Endothelial cell of umbilical vein (primary cell): ENCODE data around the gene CHI3L1.

Experiments
- CTCF ChIP-seq, 2 donors: IDR thresholded peaks; 1 replicate in 1 of 2; 2 replicates in 1 of 2; pipeline ENCODE4 v1.5.1; 2011; ENCODE audit warnings: low read length in 2 of 2, mild to moderate bottlenecking in 2 of 2, moderate library complexity in 2 of 2, control low read depth in 1 of 2, inconsistent platforms in 1 of 2, low read depth in 1 of 2; ENCODE audit not compliant: insufficient read depth in 1 of 2; ENCODE audit errors: extremely low read depth in 1 of 2
- EZH2 ChIP-seq: IDR thresholded peaks from 2 replicates; pipeline ENCODE4 v1.6.1; 2012; ENCODE audit warnings: borderline replicate concordance, low read depth, mild to moderate bottlenecking, moderate library complexity, low read length, inconsistent platforms; ENCODE audit not compliant: severe bottlenecking
- FOS ChIP-seq: IDR thresholded peaks from 2 replicates; pipeline ENCODE4 v1.6.1; 2011; ENCODE audit warnings: mild to moderate bottlenecking, low read length, moderate library complexity, borderline replicate concordance; ENCODE audit not compliant: insufficient read depth
- GATA2 ChIP-seq: IDR thresholded peaks from 2 replicates; pipeline ENCODE4 v1.7.0; 2011; ENCODE audit warnings: low read depth, mild to moderate bottlenecking, moderate library complexity, mixed read lengths, low read length; ENCODE audit not compliant: insufficient read length, insufficient read depth
- JUN ChIP-seq: IDR thresholded peaks from 2 replicates; pipeline ENCODE4 v1.6.1; 2011; ENCODE audit warnings: borderline replicate concordance, low read depth; ENCODE audit not compliant: insufficient read length, insufficient read depth
- MYC ChIP-seq: IDR thresholded peaks from one replicate; pipeline ENCODE4 v1.6.1; 2011; ENCODE audit warnings: mild to moderate bottlenecking, low read depth, low read length
- POLR2A ChIP-seq: IDR thresholded peaks from 2 replicates; pipeline ENCODE4 v1.6.1; 2012; ENCODE audit warnings: low read depth, mild to moderate bottlenecking, control low read depth, low read length
- POLR2AphosphoS5 ChIP-seq: IDR thresholded peaks from 2 replicates; pipeline ENCODE4 v1.6.1; 2012; ENCODE audit warnings: low read depth, mild to moderate bottlenecking, control low read depth, low read length, moderate library complexity; ENCODE audit not compliant: insufficient read depth
- TF ChIP-seq, protein P1 (sequence below): IDR thresholded peaks from 2 replicates; pipeline ENCODE4 v1.6.1; 2011; ENCODE audit not compliant: insufficient read depth, insufficient read length

- TF ChIP-seq POLR2A (no peak), CTCF (IDR thresholded peaks at IDR 0.05; ENCODE audit: extremely low read depth in 1 of 2, insufficient read depth in 1 of 2, low read depth in 1 of 2, low read length in 2 of 2) (no peak), MYC (no peak), JUN (no peak), POLR2AphosphoS5 (no peak), EZH2 (no peak), GATA2 (no peak), FOS (no peak)
- TF ChIP-seq, protein P1, sequence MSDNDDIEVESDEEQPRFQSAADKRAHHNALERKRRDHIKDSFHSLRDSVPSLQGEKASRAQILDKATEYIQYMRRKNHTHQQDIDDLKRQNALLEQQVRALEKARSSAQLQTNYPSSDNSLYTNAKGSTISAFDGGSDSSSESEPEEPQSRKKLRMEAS, result no peak
Observed at GRCh38 chr1:203179667-203180005, 6.9 kb downstream of the CHI3L1 start.
